ENCODE data around the gene ZNF654.
"Not testable (repeated sequence)": the region's sequence is repeated elsewhere in the genome, so short reads cannot be mapped to it uniquely, and the experiment has no call there.

The ZNF654 gene

DNA sequence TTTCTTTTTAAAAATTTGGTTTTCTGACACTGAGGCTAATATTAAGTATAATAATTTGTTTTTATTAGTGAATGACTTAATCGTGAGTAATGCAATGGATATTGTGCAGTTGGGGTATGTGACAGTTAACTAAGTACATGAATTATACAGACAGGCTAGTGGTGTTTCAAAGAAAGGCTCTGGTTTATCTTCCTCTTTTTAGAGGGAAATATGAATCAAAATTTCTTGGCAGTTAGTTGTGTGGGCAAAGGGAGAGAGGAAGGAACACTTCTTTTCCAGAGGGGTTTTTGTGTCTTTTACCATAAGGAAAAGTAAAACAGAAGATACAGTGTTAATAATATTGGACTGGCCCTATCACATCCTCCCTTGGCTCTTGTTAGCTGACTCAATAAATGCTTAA is 2.7 kb downstream of the ZNF654 start:
- no peak for DNase-seq

DNA sequence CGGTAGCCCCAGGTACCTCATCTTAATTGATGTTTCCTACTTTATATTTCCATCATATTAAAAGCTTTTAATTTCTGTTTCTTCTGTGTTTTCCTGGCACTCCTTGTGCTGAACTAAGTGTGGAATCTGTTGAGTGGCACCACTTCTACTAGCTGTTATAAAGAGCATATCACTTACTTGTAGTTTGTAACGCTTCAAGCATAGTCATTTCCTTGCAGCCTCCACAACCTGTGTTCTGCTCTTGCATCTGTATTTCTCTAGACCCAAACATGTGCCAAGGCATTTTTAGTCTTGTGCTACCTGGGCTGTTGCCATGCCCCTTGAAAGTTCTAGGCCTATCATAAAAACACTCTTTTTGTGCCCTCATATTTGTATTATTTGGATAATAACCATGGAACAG is 16.0 kb downstream of the ZNF654 start:
- DNase-seq = no peak

DNA sequence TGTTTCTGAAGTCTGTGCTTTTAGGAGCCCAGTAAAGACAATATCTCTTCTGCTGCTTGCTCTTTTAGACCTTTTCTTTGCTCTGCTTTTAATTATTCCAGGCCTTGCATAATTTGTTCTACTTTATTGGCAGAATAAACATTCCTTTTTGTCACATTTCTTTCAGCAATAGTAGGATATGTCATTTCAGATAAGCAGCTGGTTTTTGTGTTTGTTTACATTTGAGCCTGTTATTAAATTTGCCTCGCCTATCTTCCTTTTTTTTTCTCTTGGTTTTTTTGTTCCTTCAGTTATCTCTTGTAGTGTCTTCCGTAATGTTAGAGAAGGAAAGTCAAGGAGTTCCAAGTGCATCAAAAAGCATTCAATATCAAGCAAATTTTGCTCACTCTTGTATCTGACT is 16.4 kb downstream of the ZNF654 start:
- no peak for DNase-seq

DNA sequence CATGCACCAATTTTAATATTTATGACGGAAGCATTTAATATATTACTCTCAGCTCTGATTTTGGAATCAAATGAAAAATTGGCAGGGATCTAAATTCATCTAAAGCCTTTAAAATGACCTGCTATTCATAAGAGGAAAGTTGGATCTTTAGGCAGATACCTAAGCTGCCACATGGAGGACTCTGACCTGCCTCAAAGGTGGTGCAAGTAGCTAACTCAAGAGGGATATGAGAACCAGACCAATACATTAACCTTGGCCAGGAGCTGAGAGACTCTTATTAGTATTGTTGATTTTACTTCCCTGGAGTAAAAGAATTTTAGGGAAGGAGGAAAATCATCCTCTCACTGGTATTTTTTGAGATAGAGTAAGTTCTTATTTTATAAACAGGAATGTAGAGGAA is 17.7 kb downstream of the ZNF654 start:
- DNase-seq = no peak

DNA sequence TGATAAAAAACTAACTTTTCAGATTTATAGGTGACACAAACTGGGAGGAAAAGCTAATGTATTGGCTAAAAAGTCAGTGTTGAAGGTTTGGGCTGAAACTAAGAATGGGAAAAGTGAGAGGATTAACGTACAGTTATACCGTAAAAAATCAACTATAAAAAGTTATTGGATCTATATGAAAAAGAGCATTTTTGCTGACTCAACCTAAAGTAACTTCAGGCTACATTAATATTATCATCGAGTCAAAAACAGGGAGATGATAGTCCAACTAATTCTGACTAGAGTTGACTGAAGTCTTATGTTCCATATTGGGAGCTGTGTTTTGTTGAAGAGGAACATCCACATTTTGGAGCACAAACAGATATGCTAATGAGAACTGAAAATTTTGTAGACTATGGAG is 19.9 kb downstream of the ZNF654 start:
- no peak for DNase-seq

DNA sequence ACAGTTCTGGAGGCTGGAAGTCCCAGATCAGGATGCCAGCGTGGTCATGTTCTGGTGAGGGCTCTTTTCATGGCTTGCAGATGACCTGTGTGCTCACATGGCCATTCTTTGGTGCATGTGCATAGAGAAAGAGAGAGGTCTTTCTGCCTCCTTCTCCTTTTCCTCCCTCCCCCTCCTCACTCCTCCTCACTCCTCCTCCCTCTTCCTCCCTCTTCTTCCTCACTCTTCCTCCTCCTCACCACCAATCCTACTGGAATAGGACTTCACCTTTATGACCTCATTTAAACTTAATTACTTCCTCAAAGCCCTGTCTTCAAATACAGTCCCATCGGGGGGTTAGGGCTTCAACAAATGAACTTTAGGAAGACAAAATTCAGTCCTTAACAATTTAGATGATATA is 23.8 kb downstream of the ZNF654 start:
- DNase-seq = no peak

DNA sequence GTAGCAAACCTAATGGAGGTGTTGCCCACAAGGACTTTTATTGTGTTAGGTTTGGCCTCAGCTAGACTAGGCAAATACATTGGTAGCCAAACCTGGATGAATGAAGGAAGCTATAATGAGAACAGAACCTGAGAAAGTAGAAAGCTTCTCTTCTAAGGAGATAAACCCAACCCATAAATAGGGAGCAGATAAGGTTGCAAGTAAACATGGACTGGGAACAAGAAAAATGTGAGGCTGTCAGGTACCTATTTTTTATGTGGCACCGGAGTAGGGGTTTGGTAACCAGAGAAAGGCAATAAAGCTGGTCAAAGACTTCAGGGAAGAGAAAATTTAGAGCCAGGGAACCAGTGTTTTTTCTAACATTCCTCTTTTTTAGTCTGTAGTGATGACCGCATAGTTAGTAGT is 25.0 kb downstream of the ZNF654 start:
- no peak for DNase-seq

DNA sequence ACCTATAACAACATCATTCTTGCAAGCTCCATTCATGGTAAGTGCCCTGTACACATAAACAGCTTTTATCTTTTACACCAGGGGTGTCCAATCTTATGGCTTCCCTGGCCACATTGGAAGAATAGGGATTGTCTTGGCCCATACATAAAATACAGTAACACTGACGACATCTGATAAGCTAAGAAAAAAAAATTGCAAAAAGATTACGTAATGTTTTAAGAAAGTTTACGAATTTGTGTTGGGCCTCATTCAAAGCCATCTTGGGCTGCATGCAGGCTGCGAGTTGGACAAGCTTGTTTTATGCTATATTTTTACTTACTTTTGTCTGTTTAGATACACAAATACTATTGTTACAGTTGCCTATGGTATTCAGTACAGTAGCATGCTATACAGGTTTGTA is 31.6 kb downstream of the ZNF654 start:
- no peak for DNase-seq

DNA sequence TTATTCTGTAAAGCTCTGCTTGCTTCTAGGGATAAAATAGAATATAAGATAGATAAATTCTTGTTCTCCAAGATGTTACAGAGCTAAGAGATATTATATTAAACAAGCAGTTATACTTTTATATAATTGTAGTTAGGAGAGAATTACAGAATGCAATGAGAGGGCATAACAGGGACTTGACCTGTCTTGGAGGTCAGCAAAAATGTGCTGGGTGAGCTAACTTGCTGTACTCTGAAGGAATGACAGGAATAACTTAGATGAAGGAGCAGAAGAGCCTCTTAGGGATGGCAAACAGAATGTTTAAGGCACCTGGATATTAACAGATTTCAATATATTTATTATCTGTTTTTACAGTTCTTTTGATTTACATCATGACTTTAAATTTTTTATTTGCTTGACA is 33.2 kb downstream of the ZNF654 start:
- DNase-seq = no peak

DNA sequence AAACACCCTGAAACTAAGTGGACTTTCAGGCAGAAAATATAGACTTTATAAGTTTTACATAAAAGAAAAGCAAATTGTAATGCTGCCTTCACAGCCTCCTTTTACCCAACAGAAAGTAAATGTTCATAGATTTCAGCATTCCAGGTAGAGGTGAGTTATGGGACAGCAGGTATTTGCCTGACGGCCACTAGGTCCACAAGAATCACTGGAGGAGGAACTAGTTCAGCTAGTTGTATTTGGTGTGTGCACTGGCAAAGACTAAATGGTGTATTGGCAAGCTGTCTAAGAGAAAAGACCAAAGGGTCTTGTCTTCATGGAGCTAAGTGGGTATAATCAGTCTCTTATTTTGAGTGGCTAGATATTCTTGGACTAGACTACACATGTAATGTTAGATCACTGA is 34.2 kb downstream of the ZNF654 start:
- no peak for DNase-seq

DNA sequence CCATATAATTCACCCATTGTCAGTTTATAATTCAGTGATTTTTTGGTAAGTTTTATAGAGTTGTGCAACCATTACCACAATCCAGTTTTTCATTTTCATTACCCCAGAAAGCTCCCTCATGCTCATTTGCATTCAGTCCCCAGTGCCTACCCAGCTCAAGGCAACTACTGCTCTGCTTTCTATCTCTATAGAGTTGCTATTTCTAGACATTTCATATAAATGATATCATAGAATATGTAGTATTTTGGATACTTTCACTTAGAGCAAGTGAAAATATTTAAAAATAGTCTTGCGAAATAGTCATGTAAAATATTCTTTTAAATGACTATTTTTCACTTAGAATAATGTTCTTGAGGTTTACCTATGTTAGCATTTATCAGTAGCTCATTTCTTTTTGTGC is 42.1 kb downstream of the ZNF654 start:
- no peak for DNase-seq

DNA sequence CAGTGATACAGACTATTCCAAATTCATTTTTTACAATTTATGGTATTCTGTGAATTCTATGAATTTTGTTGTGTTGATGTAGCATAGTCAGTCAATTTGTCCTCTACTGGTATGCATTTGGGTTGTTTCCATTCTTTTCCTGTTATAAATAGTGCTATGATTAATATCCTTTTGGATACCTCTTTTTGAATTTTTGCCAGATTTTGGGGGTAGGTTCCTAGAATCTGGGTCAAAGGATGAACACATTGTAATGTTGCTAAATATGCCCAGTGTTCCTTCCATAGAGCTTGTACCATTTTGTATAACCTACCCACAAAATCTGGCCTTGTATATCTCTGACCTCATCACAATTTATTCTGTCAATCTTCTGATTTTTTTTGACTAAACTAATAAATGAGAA is 46.3 kb downstream of the ZNF654 start:
- DNase-seq = no peak

DNA sequence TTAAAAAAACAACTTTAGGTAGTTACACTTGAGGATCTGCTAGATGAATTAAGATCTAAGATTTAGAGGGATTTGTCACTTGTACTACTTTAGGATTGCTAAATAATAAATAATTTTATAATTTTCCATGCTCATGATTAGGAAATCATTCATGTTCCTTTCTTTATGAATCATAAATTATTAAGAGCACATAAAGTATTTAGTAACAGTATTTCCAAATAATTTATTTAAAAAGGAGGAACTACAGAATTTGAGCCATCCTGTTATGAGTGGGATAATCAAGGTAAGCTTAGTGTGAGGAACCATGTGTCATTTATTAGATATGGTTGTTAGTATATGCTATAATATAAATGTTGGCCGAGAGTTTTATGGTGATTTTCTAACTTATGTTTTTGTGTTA is 53.2 kb downstream of the ZNF654 start:
- DNase-seq = no peak

DNA sequence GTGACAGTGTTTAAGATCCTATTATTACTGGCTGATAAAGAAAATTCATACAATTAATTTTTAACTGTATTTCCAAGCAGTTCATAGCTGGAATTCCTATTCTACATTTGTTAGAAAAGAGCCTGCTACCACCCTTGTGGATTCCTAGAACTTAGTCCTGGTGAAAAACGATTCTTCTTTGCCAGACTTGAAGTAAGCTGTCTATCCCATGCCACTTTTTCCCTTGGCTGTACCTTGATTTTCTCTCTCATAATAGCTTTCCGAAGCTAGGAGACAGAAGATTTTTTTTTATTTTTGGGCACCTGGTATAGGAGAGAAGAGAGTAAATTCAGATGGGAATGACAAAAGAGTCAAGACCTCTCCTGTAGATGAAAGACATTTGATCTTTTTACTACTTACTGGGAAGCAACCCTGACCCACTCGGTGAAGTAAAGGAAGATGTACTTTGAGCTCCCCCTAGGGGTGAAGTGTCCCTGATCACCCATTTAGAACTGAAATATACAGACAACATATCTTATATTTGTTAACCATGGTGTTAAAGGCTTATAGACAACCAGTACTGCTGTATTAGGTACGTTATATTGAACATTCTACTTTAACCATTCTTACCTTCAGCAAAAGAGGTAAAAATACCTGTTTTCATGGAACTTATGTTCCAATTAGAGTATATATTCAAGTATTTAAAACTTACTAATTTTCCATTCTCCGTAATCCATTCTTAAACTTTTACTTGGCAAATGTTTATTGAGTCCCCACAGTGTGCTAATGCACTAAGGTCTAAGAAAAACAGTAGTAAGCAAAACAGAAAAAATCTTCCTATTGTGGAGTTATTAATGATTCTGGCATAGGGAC is 54.5 kb downstream of the ZNF654 start:
- DNase-seq = peak; percentile 39

DNA sequence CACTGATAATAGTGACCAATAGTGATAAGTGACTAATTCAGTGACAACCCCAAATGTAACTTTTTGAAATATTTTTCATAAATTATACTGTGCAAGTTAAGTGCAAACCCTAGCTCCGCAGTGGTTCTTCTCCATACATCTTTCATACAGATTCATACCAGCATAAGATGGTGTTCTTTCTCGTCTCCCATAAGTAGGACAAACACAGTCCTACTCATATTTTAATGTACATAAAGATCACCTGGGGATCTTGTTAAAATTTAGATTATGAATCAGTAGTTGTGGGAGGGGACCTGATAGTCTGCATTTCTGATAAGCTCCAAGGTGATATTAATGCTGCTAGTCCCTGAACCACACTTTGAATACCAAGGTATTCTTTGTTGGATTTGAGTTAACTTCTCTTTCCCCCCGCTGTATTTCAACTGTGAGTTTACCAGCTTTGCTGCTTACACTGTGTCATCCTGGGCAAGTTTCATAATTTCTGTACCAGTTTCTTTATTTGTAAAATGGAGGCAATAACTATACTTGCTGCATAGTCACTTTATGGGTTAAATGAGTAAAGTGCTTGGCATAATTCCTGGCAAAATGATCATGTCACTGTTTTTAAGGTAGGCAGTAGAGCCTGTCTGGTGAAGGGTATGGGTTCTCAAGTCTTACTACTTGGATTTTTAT is 56.0 kb downstream of the ZNF654 start:
- DNase-seq = no peak

DNA sequence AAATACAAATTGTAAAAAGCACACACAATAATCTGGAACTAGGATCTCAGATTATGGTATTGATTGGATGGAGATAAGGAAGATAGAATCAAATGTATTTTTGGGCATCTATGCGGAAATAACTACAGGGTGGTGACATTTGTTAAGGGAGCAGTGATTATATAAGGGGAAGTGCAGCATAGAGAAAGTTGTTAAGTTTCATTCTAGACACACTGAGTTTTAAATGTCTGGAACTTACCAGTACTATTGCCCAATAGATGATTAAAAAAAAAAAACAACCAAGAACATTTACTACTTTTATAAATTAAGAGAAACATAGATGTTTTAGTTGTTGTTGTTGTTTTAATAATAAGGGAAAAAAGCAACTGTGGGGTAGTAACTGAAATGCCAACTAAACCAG is 58.6 kb downstream of the ZNF654 start:
- DNase-seq = no peak

DNA sequence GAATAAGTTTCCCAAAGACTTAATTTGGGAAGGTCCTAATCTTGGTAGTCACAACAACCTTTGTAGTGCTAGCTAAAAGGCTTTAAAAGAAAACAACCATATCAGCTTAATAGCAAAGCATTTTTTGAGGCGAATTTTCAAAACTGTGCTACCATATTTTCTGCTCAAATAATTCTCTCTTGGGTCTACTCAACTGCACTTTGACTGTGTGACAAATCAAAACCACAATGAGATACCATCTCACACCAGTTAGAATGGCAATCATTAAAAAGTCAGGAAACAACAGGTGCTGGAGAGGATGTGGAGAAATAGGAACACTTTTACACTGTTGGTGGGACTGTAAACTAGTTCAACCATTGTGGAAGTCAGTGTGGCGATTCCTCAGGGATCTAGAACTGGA is 59.5 kb downstream of the ZNF654 start:
- not testable (repeated sequence) for DNase-seq

DNA sequence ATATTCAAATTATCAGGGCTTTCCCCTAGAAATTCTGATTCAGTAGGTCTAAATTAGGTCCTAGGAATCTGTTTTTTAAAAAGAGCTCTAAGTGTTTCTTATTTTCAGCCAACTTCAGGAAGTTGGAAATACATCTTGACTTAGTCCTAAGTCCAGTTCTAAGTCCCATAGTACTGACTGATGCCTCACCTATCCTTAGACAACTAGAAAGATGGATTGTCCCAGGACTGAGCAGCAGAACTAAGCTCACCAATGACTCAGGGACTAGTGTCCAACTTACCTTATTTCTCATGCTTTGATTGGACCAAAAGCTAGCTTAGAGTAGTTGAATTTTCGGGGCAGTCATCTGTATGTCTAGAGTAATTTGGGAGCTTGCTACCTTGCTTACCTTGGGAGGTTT is 64.5 kb downstream of the ZNF654 start:
- no peak for DNase-seq

DNA sequence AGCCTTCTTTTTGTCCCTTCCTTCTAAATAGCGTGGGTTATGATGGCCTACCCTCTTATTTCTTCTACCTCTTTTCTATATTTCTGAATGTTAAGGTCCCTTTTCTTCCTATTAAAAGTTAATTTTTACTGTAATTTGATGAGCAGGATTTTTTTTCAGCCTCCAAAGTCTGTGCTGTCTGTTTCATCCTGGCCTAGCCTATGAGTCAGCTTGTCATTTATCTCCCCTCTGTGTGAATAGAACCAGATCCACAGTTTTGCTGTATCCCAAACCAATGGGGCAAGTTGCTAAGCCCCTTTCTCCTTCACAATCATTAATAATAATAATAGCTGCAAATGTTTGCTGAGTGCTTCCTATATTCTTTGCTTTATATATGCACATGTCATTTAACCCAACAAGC is 72.6 kb downstream of the ZNF654 start:
- no peak for DNase-seq

DNA sequence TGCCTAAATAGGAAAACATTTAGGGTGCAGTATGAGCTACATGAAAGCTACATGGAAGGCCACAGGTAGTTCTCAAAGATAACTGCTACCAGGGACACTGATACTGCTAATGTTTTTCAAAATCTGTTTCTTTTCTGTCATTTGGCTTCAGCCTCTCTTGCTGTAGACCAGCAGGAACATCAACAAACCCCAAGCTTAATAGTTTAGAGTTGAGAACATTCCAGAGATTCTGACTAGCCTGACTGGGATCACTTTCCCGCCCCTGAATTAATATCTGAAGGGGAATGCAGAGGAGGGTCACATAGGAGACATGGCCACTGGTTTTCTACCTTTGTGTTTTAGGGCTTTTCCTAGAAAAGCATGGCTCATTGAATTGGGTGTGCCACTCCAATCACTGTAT is 73.8 kb downstream of the ZNF654 start:
- no peak for DNase-seq

DNA sequence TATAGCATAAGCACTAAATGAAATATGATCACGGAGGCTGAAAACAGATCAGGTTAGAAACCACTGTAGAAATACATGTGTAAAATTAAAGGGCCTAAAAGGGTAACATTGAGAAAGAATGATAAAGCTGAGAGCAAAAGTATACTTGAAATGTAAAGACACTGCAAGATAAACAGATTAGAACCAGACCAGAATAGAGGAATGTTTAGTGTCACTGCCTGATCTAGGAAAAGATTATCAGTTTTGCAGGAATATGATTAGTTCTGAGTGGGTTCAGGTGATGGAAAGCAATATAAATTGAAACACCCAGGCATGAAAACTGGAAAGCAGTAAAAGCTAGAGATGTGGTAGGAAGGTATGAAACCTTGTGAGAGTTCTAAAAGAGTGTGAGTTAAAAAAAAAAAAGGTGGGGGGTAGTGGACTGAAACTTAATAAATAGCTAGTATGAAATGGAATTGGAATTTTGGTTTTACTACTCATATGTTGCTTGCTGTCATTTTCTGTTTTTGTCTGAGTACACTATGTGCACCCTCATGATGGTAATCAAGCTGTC is 74.7 kb downstream of the ZNF654 start:
- no peak for DNase-seq

DNA sequence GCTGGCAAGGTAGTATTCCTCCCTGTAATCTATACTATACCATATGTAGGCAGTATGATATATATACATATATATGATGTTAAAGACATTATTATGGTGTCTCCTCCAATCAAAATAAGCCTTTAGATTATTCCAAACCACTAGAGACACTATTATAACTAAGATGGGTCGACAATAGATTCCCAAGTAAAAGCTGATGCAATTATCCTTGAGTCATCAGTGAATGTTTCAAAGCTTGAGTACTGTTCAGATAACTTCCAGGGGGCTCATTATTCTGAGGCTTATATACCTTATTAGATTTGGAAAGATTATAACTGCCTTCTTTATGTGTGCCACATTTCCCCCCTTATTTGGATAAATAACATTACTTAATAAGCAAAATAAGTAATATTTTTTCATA is 78.8 kb downstream of the ZNF654 start:
- DNase-seq = no peak

DNA sequence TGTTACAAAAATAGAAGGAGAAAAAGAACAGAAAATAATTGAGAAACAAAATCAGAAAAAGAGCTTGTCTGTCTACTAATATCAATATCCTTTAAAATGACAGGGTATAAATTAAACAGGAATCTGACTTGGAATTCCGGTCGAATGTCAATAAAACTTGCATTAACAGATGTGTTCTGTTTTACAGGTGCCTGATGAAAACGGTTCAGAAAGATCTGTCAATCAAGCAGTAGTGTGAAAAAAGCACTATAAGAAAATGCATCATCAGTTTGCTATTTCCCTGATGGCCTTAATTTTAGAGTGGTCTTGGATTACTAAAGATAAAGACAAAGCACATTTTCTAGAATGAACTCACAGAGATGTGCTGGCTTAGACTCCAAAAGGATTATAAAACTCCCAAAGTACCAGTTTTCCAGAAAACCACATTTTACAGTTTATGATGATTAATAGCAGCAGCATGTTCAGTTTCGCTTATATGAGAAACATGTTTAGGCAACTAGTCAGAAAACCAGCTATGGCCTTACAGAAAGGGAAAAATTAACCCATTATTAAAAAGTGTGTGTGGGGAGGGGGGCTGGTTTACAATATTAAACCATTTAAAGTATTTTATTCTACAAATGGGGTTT is 82.5 kb downstream of the ZNF654 start:
- no peak for DNase-seq

DNA sequence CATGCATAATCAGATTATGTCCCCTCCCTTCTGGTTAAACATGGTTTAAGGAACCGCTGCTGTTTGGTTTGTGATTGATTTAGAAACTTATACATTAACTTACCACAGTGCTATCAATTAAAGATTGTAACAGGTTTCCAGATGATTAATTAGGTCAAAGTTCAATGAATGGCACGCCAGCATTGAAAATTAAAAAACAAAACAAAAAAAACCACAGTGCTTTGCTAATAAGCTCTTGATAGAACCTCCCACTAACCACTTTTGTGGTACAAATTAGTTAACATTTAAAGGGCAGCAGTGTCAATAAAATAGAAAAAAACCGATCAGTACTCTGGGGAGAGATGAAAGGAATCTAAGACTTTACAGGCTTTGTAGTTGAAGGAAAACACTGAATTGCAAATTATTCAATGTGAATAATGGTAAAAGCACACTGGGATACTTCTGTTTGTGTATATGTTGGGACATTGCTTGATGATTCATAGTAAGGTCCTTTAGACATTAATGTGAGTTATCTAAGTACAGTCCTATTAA is 83.1 kb downstream of the ZNF654 start:
- no peak for DNase-seq

All from NCI-H2227 treated with DMSO at 0.1 percent for 48 hours (cell line).